ENCODE results near the gene KHK.

KHK gene

GRCh38 chr2:27086724-27087593 lies at the start of gene KHK:
Gene KHK (plus strand): TSS chr2:27086772. CDS start chr2:27087260, 488 bp downstream.
- DNase-seq = no peak

- DNase-seq = no peak
Observed at GRCh38 chr2:27038012-27038411, 48.6 kb upstream of the KHK start.

- DNase-seq = no peak
Observed at GRCh38 chr2:27038631-27039339, 47.8 kb upstream of the KHK start.

GRCh38 chr2:27039426-27039825 lies 47.1 kb upstream of the KHK start:
- no peak for DNase-seq

GRCh38 chr2:27039871-27040270 lies 46.7 kb upstream of the KHK start:
- no peak for DNase-seq

- no peak for DNase-seq
Observed at GRCh38 chr2:27040282-27040681, 46.3 kb upstream of the KHK start.

GRCh38 chr2:27041752-27042151 lies 44.8 kb upstream of the KHK start:
- no peak for DNase-seq

GRCh38 chr2:27042159-27042661 lies 44.4 kb upstream of the KHK start:
- DNase-seq = no peak

- DNase-seq = no peak
Observed at GRCh38 chr2:27042985-27043634, 43.5 kb upstream of the KHK start.

GRCh38 chr2:27049422-27050280 lies 36.9 kb upstream of the KHK start:
- DNase-seq = peak; percentile 73

- peak; percentile 95 for DNase-seq
Observed at GRCh38 chr2:27050281-27050995, 36.1 kb upstream of the KHK start.

- peak; percentile 98 for DNase-seq
Observed at GRCh38 chr2:27050996-27051901, 35.3 kb upstream of the KHK start, which contains the start of gene AGBL5. Gene AGBL5 (plus strand): TSS chr2:27051668. CDS start chr2:27052959, 1,291 bp downstream.

GRCh38 chr2:27051902-27052645 lies 34.5 kb upstream of the KHK start:
- DNase-seq = no peak

- no peak for DNase-seq
Observed at GRCh38 chr2:27053321-27053720, 33.3 kb upstream of the KHK start.

- no peak for DNase-seq
Observed at GRCh38 chr2:27053776-27054175, 32.8 kb upstream of the KHK start.

GRCh38 chr2:27054721-27055120 lies 31.9 kb upstream of the KHK start:
- DNase-seq = no peak

GRCh38 chr2:27057184-27057583 lies 29.4 kb upstream of the KHK start:
- no peak for DNase-seq

- DNase-seq = no peak
Observed at GRCh38 chr2:27058210-27058609, 28.4 kb upstream of the KHK start.

- DNase-seq = no peak
Observed at GRCh38 chr2:27059141-27059820, 27.3 kb upstream of the KHK start.
